Uterus (tissue), 4 donors: ENCODE results near the gene CTSE. TPM values are rescaled to one million over a fixed set of nuclear protein-coding genes. Genes with fewer than 3 reads are reported as not detected.

Experiments
- DNase-seq, 2 donors: peaks; one replicate each; pipeline ENCODE4 v3.0.0-alpha.2; 2019 to 2020
- H3K27ac ChIP-seq, 2 donors: fragments of 200-600 bp; sonication (generic); 1 replicate in 1 of 2; 2 replicates in 1 of 2; pipeline ENCODE4 v1.5.1; 2016 to 2018
- H3K27me3 ChIP-seq, 2 donors: fragments of 200-600 bp; sonication (generic); one replicate each; pipeline ENCODE4 v1.5.1; 2018 to 2019; ENCODE audit warnings: control low read depth in 1 of 2
- H3K36me3 ChIP-seq, 2 donors: fragments of 200-600 bp; sonication (generic); one replicate each; pipeline ENCODE4 v1.5.1; 2019; ENCODE audit warnings: control low read depth in 1 of 2
- H3K4me1 ChIP-seq, 2 donors: fragments of 200-600 bp; sonication (generic); one replicate each; pipeline ENCODE4 v1.5.1; 2018 to 2019; ENCODE audit warnings: control low read depth in 1 of 2
- H3K4me3 ChIP-seq, 2 donors: fragments of 200-600 bp; sonication (generic); 1 replicate in 1 of 2; 2 replicates in 1 of 2; pipeline ENCODE4 v1.5.1; 2018 to 2019; ENCODE audit warnings: mild to moderate bottlenecking in 1 of 2
- H3K9me3 ChIP-seq, 2 donors: fragments of 200-600 bp; sonication (generic); one replicate each; pipeline ENCODE4 v1.5.1; 2019; ENCODE audit warnings: control low read depth in 1 of 2
- CTCF ChIP-seq, 4 experiments: fragments of 200-600 bp in 2 of 4; fragments of 450-650 bp in 2 of 4; sonication (generic) in 2 of 4; IDR thresholded peaks; one replicate each; pipeline ENCODE4 v1.5.1; 2016 to 2019; ENCODE audit warnings: antibody characterized with exemption in 4 of 4, mild to moderate bottlenecking in 2 of 4, moderate library complexity in 1 of 4
- POLR2A ChIP-seq, 2 donors: fragments of 450-650 bp; IDR thresholded peaks; one replicate each; pipeline ENCODE4 v1.6.1; 2016; ENCODE audit warnings: antibody characterized with exemption in 2 of 2, mild to moderate bottlenecking in 1 of 2, moderate library complexity in 1 of 2
- intact Hi-C: fragments of 100-400 bp; cut with DNase I; formaldehyde crosslinking; loops from one replicate; pipeline ENCODE4 v1.15.1; 2023; ENCODE audit warnings: low total_unique reads
- total RNA-seq, 4 donors: library from RNA; depleted of rRNA in 3 of 4; stranded (reverse); fragments of >200 nt in 3 of 4; gene quantifications; one replicate each; pipeline versions ENCODE4 v1.1.0 to v1.2.4, GENCODE V29; 2014 to 2023
- donor health status: DM: yes; HTN: yes; CAD: no.

Gene CTSE
- total RNA-seq, 4 donors from 2014 or later: 0.21 TPM; not detected in 3

GRCh38 chr1:206015071-206015470, 8.6 kb downstream of the CTSE start:
- no peak for TF ChIP-seq POLR2A (IDR thresholded peaks at IDR 0.05)
- no peak for TF ChIP-seq CTCF (IDR thresholded peaks at IDR 0.05)
- no peaks in the 10 kb centered on the region for H3K9me3 ChIP-seq
- H3K36me3 ChIP-seq: no peaks in the 10 kb centered on the region
- H3K27me3 ChIP-seq: no peaks in the 10 kb centered on the region
- DNase-seq: no peak
- intact Hi-C loops: no loop called here
- no peaks in the 10 kb centered on the region for H3K4me1 ChIP-seq
- no peak overlapping the region for H3K27ac ChIP-seq
- no peak overlapping the region for H3K4me3 ChIP-seq

GRCh38 chr1:206014601-206015000, 9.1 kb downstream of the CTSE start:
- Histone ChIP-seq H3K4me3 (no peak overlapping the region), H3K9me3 (no peaks in the 10 kb centered on the region), H3K27me3 (no peaks in the 10 kb centered on the region), H3K4me1 (no peaks in the 10 kb centered on the region), H3K27ac (no peak overlapping the region), H3K36me3 (no peaks in the 10 kb centered on the region)
- no peak for DNase-seq
- intact Hi-C loops: no loop called here
- TF ChIP-seq POLR2A (IDR thresholded peaks at IDR 0.05) (no peak), CTCF (IDR thresholded peaks at IDR 0.05) (no peak)

- Histone ChIP-seq H3K9me3 (no peaks in the 10 kb centered on the region), H3K27ac (no peak overlapping the region), H3K36me3 (no peaks in the 10 kb centered on the region), H3K4me1 (no peaks in the 10 kb centered on the region), H3K4me3 (no peak overlapping the region), H3K27me3 (no peaks in the 10 kb centered on the region)
- intact Hi-C loops: no loop called here
- TF ChIP-seq POLR2A (IDR thresholded peaks at IDR 0.05) (no peak), CTCF (IDR thresholded peaks at IDR 0.05) (no peak)
- DNase-seq: no peak
These were observed 10.5 kb downstream of the CTSE start for GRCh38 chr1:206013026-206013795.

GRCh38 chr1:206012086-206012859, 11.4 kb downstream of the CTSE start:
- intact Hi-C loops: no loop called here
- Histone ChIP-seq H3K9me3 (no peaks in the 10 kb centered on the region), H3K4me3 (no peak overlapping the region), H3K27ac (no peak overlapping the region), H3K27me3 (no peaks in the 10 kb centered on the region), H3K4me1 (no peaks in the 10 kb centered on the region), H3K36me3 (no peaks in the 10 kb centered on the region)
- no peak for DNase-seq
- TF ChIP-seq POLR2A (IDR thresholded peaks at IDR 0.05): no peak
- TF ChIP-seq CTCF (IDR thresholded peaks at IDR 0.05): no peak

- H3K36me3 ChIP-seq: no peaks in the 10 kb centered on the region
- no peak for TF ChIP-seq POLR2A (IDR thresholded peaks at IDR 0.05)
- no peak for TF ChIP-seq CTCF (IDR thresholded peaks at IDR 0.05)
- H3K27me3 ChIP-seq: no peaks in the 10 kb centered on the region
- no peaks in the 10 kb centered on the region for H3K9me3 ChIP-seq
- no peak overlapping the region for H3K27ac ChIP-seq
- no peak overlapping the region for H3K4me3 ChIP-seq
- no peak for DNase-seq
- intact Hi-C loops: no loop called here
- H3K4me1 ChIP-seq: no peaks in the 10 kb centered on the region
These were observed 12.6 kb downstream of the CTSE start for GRCh38 chr1:206011057-206011456.
